HCT116 (cell line): ENCODE measurements around the gene ETS1. TPM values are rescaled to one million over a fixed set of nuclear protein-coding genes. Genes with fewer than 3 reads are reported as not detected.

Experiments
- ATAC-seq: fragments of 200-7000 bp; cut with Tn5 transposase; 2 replicates; pipeline ENCODE4 v1.9.1; 2020; ENCODE audit warnings: mild to moderate bottlenecking, moderate library complexity
- BruUV-seq: library from RNA; stranded (reverse); fragments of 400-500 nt; replicated peaks from 2 replicates; lab custom pipeline; 2021; lab: Mats Ljungman, UMichigan
- CTCF ChIA-PET: fragments of 300-600 bp; sonication (Branson Sonifier 250); formaldehyde crosslinking; loops from one replicate; lab custom pipeline; 2021; ENCODE audit warnings: antibody characterized with exemption; lab: Charles Lee
- POLR2A ChIA-PET: fragments of 300-600, 350-600 bp; sonication (Branson Sonifier 250); formaldehyde crosslinking; loops from one replicate; lab custom pipeline; 2021; ENCODE audit warnings: antibody characterized with exemption; lab: Charles Lee
- RAD21 ChIA-PET, 2 experiments: fragments of 300-600 bp; sonication (Branson Sonifier 250); formaldehyde crosslinking; loops; one replicate each; lab custom pipeline; 2023; ENCODE audit warnings: low total read pairs in 2 of 2; ENCODE audit not compliant: uncharacterized antibody in 2 of 2, unreplicated experiment in 2 of 2, low non-redundant PET in 1 of 2; lab: Charles Lee
- DNase-seq: peaks from one replicate; pipeline ENCODE4 v3.0.0-alpha.2; 2010; ENCODE audit warnings: low read depth, low spot score
- H2AFZ ChIP-seq: fragments of 200-600 bp; shearing (Covaris generic), sonication (generic); 2 replicates; pipeline ENCODE4 v1.6.1; 2017; ENCODE audit warnings: low read depth, mixed run types, mixed read lengths, antibody characterized with exemption, low read length; ENCODE audit not compliant: poor library complexity, severe bottlenecking
- H3K27ac ChIP-seq: 2 replicates; pipeline ENCODE4 v1.5.1; 2012; ENCODE audit warnings: low read depth, low read length
- H3K27me3 ChIP-seq: fragments of 200-600 bp; sonication (generic); 2 replicates; pipeline ENCODE4 v1.6.1; 2016; ENCODE audit warnings: mixed run types, low read length, mixed read lengths; ENCODE audit not compliant: insufficient read depth
- H3K36me3 ChIP-seq, 2 experiments: fragments of 200-500 bp in 1 of 2; fragments of 200-600 bp in 1 of 2; sonication (Bioruptor generic) in 1 of 2; sonication (generic) in 1 of 2; 2 replicates each; pipeline versions ENCODE4 v1.5.1 to v1.6.1; 2014 to 2016; ENCODE audit warnings: low read length in 2 of 2, inconsistent platforms in 1 of 2, mixed read lengths in 1 of 2, mixed run types in 1 of 2; ENCODE audit not compliant: insufficient read depth in 2 of 2, control insufficient read depth in 1 of 2
- H3K4me1 ChIP-seq, 2 experiments: fragments of 200-600 bp in 1 of 2; sonication (generic) in 1 of 2; 2 replicates each; pipeline versions ENCODE4 v1.5.1 to v1.6.1; 2012 to 2017; ENCODE audit warnings: low read length in 2 of 2, inconsistent platforms in 1 of 2, mild to moderate bottlenecking in 1 of 2, mixed read lengths in 1 of 2, mixed run types in 1 of 2, moderate library complexity in 1 of 2; ENCODE audit not compliant: insufficient read depth in 2 of 2, control insufficient read depth in 1 of 2
- H3K4me2 ChIP-seq: fragments of 200-600 bp; sonication (generic); 2 replicates; pipeline ENCODE4 v1.6.1; 2017; ENCODE audit warnings: mixed run types, low read length, mixed read lengths
- H3K4me3 ChIP-seq, 2 experiments: fragments of 200-600 bp in 1 of 2; sonication (generic) in 1 of 2; replicated peaks in 1 of 2; 2 replicates each; pipeline ENCODE4 v1.5.1; 2011 to 2016; ENCODE audit warnings: low read length in 2 of 2, control low read depth in 1 of 2, low read depth in 1 of 2, mild to moderate bottlenecking in 1 of 2, mixed read lengths in 1 of 2, mixed run types in 1 of 2
- H3K79me2 ChIP-seq: fragments of 200-600 bp; sonication (generic); 2 replicates; pipeline ENCODE4 v1.6.1; 2017; ENCODE audit warnings: mild to moderate bottlenecking, mixed run types, low read length, moderate library complexity, mixed read lengths; ENCODE audit not compliant: insufficient read depth
- H3K9ac ChIP-seq: fragments of 200-600 bp; sonication (generic); 2 replicates; pipeline ENCODE4 v1.6.1; 2016; ENCODE audit warnings: low read length, mixed read lengths
- H3K9me2 ChIP-seq: fragments of 200-600 bp; sonication (generic), shearing (Covaris generic); 2 replicates; pipeline ENCODE4 v1.6.1; 2017; ENCODE audit warnings: mixed run types, mild to moderate bottlenecking, moderate library complexity; ENCODE audit not compliant: insufficient read depth
- H3K9me3 ChIP-seq, 2 experiments: fragments of 200-500 bp in 1 of 2; fragments of 200-600 bp in 1 of 2; sonication (Bioruptor generic) in 1 of 2; sonication (generic) in 1 of 2; 2 replicates each; pipeline ENCODE4 v1.6.1; 2014 to 2017; ENCODE audit warnings: low read length in 2 of 2, mixed read lengths in 2 of 2, inconsistent platforms in 1 of 2, low read depth in 1 of 2, mild to moderate bottlenecking in 1 of 2, mixed run types in 1 of 2, moderate library complexity in 1 of 2; ENCODE audit not compliant: control insufficient read depth in 1 of 2, insufficient read depth in 1 of 2
- H4K20me1 ChIP-seq: fragments of 200-600 bp; sonication (generic), shearing (Covaris generic); 2 replicates; pipeline ENCODE4 v1.6.1; 2017; ENCODE audit warnings: mixed run types, mild to moderate bottlenecking, moderate library complexity; ENCODE audit not compliant: insufficient read depth
- CBX3 ChIP-seq: IDR thresholded peaks from 2 replicates; pipeline ENCODE4 v1.6.1; 2012; ENCODE audit warnings: low read depth
- CEBPB ChIP-seq: IDR thresholded peaks from 2 replicates; pipeline ENCODE4 v1.6.1; 2012; ENCODE audit warnings: low read depth
- EGR1 ChIP-seq: IDR thresholded peaks from 2 replicates; pipeline ENCODE4 v1.6.1; 2012; ENCODE audit warnings: low read depth
- ELF1 ChIP-seq: IDR thresholded peaks from 2 replicates; pipeline ENCODE4 v1.6.1; 2012; ENCODE audit warnings: low read depth, borderline replicate concordance
- EZH2 ChIP-seq: fragments of 200-600 bp; sonication (generic); IDR thresholded peaks from 2 replicates; pipeline ENCODE4 v1.6.1; 2017; ENCODE audit warnings: antibody characterized with exemption, mixed run types
- EZH2phosphoT487 ChIP-seq: fragments of 200-600 bp; IDR thresholded peaks from 2 replicates; pipeline ENCODE4 v1.6.1; 2018; ENCODE audit warnings: antibody characterized with exemption, borderline replicate concordance
- FOSL1 ChIP-seq: IDR thresholded peaks from 2 replicates; pipeline ENCODE4 v1.6.1; 2012; ENCODE audit warnings: low read depth
- JUND ChIP-seq: IDR thresholded peaks from 2 replicates; pipeline ENCODE4 v1.6.1; 2012
- POLR2AphosphoS5 ChIP-seq: IDR thresholded peaks from 2 replicates; pipeline ENCODE4 v1.6.1; 2011; ENCODE audit warnings: mild to moderate bottlenecking, low read depth, low read length, moderate library complexity
- RAD21 ChIP-seq: IDR thresholded peaks from 2 replicates; pipeline ENCODE4 v1.6.1; 2012; ENCODE audit warnings: low read depth, mild to moderate bottlenecking
- SIN3A ChIP-seq: IDR thresholded peaks from 2 replicates; pipeline ENCODE4 v1.6.1; 2012; ENCODE audit warnings: low read depth
- SP1 ChIP-seq: IDR thresholded peaks from 2 replicates; pipeline ENCODE4 v1.6.1; 2012; ENCODE audit warnings: low read depth
- SRF ChIP-seq: IDR thresholded peaks from 2 replicates; pipeline ENCODE4 v1.6.1; 2012; ENCODE audit warnings: low read depth
- TCF7L2 ChIP-seq: IDR thresholded peaks from 2 replicates; pipeline ENCODE4 v1.7.0; 2011; ENCODE audit warnings: borderline replicate concordance, inconsistent platforms; ENCODE audit not compliant: insufficient read depth, insufficient read length; ENCODE audit errors: extremely low read depth
- YY1 ChIP-seq: IDR thresholded peaks from 2 replicates; pipeline ENCODE4 v1.6.1; 2011; ENCODE audit warnings: low read length, low read depth, moderate library complexity, mild to moderate bottlenecking; ENCODE audit not compliant: insufficient replicate concordance; ENCODE audit errors: extremely low read depth
- ZFX ChIP-seq: fragments of 450-650 bp; IDR thresholded peaks from 2 replicates; pipeline ENCODE4 v1.6.1; 2017
- ZNF274 ChIP-seq: fragments of 200-500 bp; sonication (Bioruptor generic); IDR thresholded peaks from 2 replicates; pipeline ENCODE4 v1.6.1; 2014; ENCODE audit warnings: mild to moderate bottlenecking, low read depth, low read length, inconsistent platforms
- intact Hi-C: fragments of 100-400 bp; cut with micrococcal nuclease; formaldehyde crosslinking; loops from 2 replicates; pipeline ENCODE4 v1.10.0; 2022
- total RNA-seq: library from RNA; stranded (reverse); gene quantifications from one replicate; pipeline ENCODE4 v1.2.1, GENCODE V29; 2021; ENCODE audit not compliant: unreplicated experiment
- TF ChIP-seq, protein P1 (sequence below): IDR thresholded peaks from 2 replicates; pipeline ENCODE4 v1.6.1; 2012; ENCODE audit warnings: low read depth
- TF ChIP-seq, protein P2 (sequence below): IDR thresholded peaks from 2 replicates; pipeline ENCODE4 v1.6.1; 2011; ENCODE audit warnings: mild to moderate bottlenecking, low read length, moderate library complexity; ENCODE audit not compliant: insufficient replicate concordance; ENCODE audit errors: extremely low read depth
- TF ChIP-seq, protein P3 (sequence below): IDR thresholded peaks from 2 replicates; pipeline ENCODE4 v1.6.1; 2012

Gene ETS1
- total RNA-seq, 1 experiment from 2014 or later, result 9.2 TPM

DNA sequence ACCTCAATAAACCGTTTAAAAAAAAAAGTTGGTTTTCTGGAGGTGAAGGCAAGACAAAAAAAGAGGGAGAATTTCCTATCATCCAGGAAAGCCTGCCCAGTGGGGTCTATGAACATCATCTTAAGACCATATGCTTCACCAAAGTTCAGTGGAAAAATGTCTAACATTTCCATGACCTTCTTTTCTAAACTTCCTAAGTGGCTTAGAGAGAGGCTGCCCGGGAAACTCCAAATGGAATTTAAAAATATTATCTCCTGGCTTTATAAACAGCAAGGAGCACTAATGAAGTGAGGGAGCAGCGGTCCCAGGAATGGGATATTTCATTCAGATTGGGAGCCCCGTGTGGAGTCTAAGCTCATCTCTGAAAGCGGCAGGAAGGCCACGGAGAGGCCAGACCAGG is 46.9 kb downstream of the ETS1 start:
- POLR2A ChIA-PET, result no interaction called here
- peaks cover 53% of the 10 kb centered on the region for H3K27me3 ChIP-seq
- RAD21 ChIA-PET, result no interaction called here

More for the DNA sequence above, 46.9 kb downstream of the ETS1 start:
- no peak overlapping the region for H3K4me3 ChIP-seq
- no peak for TF ChIP-seq EGR1
- no peak for TF ChIP-seq SP1
- TF ChIP-seq CBX3, result no peak
- no peak for TF ChIP-seq ZNF274
- TF ChIP-seq, protein P1, sequence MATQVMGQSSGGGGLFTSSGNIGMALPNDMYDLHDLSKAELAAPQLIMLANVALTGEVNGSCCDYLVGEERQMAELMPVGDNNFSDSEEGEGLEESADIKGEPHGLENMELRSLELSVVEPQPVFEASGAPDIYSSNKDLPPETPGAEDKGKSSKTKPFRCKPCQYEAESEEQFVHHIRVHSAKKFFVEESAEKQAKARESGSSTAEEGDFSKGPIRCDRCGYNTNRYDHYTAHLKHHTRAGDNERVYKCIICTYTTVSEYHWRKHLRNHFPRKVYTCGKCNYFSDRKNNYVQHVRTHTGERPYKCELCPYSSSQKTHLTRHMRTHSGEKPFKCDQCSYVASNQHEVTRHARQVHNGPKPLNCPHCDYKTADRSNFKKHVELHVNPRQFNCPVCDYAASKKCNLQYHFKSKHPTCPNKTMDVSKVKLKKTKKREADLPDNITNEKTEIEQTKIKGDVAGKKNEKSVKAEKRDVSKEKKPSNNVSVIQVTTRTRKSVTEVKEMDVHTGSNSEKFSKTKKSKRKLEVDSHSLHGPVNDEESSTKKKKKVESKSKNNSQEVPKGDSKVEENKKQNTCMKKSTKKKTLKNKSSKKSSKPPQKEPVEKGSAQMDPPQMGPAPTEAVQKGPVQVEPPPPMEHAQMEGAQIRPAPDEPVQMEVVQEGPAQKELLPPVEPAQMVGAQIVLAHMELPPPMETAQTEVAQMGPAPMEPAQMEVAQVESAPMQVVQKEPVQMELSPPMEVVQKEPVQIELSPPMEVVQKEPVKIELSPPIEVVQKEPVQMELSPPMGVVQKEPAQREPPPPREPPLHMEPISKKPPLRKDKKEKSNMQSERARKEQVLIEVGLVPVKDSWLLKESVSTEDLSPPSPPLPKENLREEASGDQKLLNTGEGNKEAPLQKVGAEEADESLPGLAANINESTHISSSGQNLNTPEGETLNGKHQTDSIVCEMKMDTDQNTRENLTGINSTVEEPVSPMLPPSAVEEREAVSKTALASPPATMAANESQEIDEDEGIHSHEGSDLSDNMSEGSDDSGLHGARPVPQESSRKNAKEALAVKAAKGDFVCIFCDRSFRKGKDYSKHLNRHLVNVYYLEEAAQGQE, result no peak
- no peak for TF ChIP-seq TCF7L2
- TF ChIP-seq SIN3A, result no peak
- TF ChIP-seq EZH2, result no peak
- TF ChIP-seq CEBPB, result no peak
- TF ChIP-seq ZFX, result no peak
- TF ChIP-seq RAD21, result no peak
- TF ChIP-seq, protein P2, sequence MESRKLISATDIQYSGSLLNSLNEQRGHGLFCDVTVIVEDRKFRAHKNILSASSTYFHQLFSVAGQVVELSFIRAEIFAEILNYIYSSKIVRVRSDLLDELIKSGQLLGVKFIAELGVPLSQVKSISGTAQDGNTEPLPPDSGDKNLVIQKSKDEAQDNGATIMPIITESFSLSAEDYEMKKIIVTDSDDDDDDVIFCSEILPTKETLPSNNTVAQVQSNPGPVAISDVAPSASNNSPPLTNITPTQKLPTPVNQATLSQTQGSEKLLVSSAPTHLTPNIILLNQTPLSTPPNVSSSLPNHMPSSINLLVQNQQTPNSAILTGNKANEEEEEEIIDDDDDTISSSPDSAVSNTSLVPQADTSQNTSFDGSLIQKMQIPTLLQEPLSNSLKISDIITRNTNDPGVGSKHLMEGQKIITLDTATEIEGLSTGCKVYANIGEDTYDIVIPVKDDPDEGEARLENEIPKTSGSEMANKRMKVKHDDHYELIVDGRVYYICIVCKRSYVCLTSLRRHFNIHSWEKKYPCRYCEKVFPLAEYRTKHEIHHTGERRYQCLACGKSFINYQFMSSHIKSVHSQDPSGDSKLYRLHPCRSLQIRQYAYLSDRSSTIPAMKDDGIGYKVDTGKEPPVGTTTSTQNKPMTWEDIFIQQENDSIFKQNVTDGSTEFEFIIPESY, result no peak
- no peak for TF ChIP-seq ELF1
- no peak for TF ChIP-seq SRF
- TF ChIP-seq POLR2AphosphoS5, result no peak
- TF ChIP-seq JUND, result no peak
- TF ChIP-seq YY1, result no peak
- no peak for TF ChIP-seq EZH2phosphoT487
- no peak for TF ChIP-seq FOSL1
- TF ChIP-seq, protein P3, sequence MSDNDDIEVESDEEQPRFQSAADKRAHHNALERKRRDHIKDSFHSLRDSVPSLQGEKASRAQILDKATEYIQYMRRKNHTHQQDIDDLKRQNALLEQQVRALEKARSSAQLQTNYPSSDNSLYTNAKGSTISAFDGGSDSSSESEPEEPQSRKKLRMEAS, result no peak
- no peak for ATAC-seq
- no peaks in the 10 kb centered on the region for H4K20me1 ChIP-seq
- BruUV-seq, result no TSS peak
- no peaks in the 10 kb centered on the region for H3K36me3 ChIP-seq
- no peak for DNase-seq
- no peak overlapping the region for H3K27ac ChIP-seq
- H3K79me2 ChIP-seq, result no peaks in the 10 kb centered on the region
- CTCF ChIA-PET, result interaction anchor here (0.6 kb wide), 1 partner anchor 1158 kb away, joined by 4 read pairs; no protein-coding TSS in a partner anchor
- H3K9ac ChIP-seq, result no peak overlapping the region
- intact Hi-C loops, result no loop called here
- no peaks in the 10 kb centered on the region for H3K4me1 ChIP-seq
- H3K9me3 ChIP-seq, result no peaks in the 10 kb centered on the region
- no peak overlapping the region for H3K4me2 ChIP-seq
- no peaks in the 10 kb centered on the region for H3K9me2 ChIP-seq
- H2AFZ ChIP-seq, result no peak overlapping the region
